ENCODE measurements around the gene ZMPSTE24. TPM values are rescaled to one million over a fixed set of nuclear protein-coding genes. Genes with fewer than 3 reads are reported as not detected.

The ZMPSTE24 gene
- total and polyA plus RNA-seq, 11 donors: 20.3 to 45.8 (median 31.7) TPM

DNA sequence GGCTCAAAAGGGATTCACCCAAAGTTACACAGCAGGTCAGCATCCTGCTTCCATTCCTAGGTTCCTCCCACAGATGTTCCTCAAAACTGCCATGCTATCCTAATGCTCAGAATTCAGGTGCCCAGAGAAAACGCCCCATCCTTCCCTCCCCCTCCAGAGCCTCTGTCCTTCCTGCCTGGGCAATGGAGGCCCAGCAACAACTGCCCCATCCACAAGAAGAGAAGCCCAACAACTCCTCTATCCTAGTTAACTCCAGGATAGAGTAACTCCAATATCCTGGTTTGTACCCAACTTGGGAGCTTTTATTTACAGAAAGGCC, 42.2 kb downstream of the ZMPSTE24 start:
- no peak for DNase-seq
- intact Hi-C loops (cut with DNase I): no loop called here
- WGBS, 4 donors: 50 to 86% (median 83%) methylated on average over 1 of the region's 1 CpG
- Histone ChIP-seq H3K27ac (no peak overlapping the region), H3K9me3 (no peaks in the 10 kb centered on the region), H3K4me3 (no peak overlapping the region), H3K4me1 (peaks cover 0 to 4% (median 0%) of the 10 kb centered on the region in 12 donors), H3K36me3 (no peaks in the 10 kb centered on the region), H3K27me3 (peaks cover 0 to 14% (median 0%) of the 10 kb centered on the region in 9 donors)
- no peak for TF ChIP-seq POLR2A (IDR thresholded peaks at IDR 0.05)
- TF ChIP-seq, protein P1, sequence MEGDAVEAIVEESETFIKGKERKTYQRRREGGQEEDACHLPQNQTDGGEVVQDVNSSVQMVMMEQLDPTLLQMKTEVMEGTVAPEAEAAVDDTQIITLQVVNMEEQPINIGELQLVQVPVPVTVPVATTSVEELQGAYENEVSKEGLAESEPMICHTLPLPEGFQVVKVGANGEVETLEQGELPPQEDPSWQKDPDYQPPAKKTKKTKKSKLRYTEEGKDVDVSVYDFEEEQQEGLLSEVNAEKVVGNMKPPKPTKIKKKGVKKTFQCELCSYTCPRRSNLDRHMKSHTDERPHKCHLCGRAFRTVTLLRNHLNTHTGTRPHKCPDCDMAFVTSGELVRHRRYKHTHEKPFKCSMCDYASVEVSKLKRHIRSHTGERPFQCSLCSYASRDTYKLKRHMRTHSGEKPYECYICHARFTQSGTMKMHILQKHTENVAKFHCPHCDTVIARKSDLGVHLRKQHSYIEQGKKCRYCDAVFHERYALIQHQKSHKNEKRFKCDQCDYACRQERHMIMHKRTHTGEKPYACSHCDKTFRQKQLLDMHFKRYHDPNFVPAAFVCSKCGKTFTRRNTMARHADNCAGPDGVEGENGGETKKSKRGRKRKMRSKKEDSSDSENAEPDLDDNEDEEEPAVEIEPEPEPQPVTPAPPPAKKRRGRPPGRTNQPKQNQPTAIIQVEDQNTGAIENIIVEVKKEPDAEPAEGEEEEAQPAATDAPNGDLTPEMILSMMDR (IDR thresholded peaks at IDR 0.05): no peak
- ATAC-seq: no peak

DNA sequence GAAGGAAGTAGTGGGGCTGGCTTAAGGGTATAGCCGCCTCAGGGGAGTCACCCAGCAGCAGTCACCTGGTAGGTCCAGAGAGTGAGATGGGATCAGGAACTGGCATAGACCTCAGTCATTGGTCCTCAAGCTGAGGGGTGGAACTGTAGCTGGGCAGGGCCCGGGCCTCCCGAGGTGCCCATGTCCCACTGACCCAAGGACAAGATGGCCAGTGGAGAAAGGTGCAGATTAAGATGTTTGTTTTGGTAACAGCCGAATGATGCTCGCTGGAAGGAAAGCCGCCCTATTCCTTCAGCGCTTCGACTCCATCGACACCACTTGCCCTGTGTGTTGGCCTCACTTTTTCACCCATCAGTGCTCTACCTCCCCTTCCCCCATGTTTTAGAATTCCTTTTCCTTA, 42.6 kb downstream of the ZMPSTE24 start:
- Histone ChIP-seq H3K9me3 (no peaks in the 10 kb centered on the region), H3K36me3 (no peaks in the 10 kb centered on the region), H3K27me3 (peaks cover 0 to 14% (median 0%) of the 10 kb centered on the region in 9 donors), H3K27ac (no peak overlapping the region), H3K4me1 (peaks cover 0 to 4% (median 0%) of the 10 kb centered on the region in 12 donors), H3K4me3 (no peak overlapping the region)
- WGBS, 4 donors: 93 to 94% (median 94%) methylated on average over 9 of the region's 9 CpGs
- ATAC-seq (no peak), DNase-seq (no peak)
- no peak for TF ChIP-seq POLR2A (IDR thresholded peaks at IDR 0.05)
- TF ChIP-seq, protein P1 (IDR thresholded peaks at IDR 0.05): no peak
- intact Hi-C loops (cut with DNase I): no loop called here

DNA sequence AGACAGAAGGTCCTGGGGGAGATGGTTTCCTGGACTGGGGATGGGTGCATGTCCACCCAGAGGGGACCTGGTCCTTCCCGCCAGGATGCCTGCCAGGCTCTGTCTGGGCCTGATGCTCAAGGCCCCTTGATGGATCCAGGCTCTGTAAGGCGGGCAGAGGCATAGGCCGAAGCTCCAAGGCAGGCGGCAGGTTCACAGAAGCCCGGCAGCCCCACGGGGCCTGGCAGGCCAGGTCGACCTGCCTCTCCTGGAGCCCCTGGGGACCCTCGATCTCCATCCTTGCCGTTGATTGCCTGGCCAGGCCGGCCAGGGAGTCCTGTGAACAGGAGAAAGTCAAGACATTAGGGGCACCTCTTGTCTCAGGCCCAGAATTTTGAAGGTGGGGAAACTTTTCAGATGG, 43.0 kb downstream of the ZMPSTE24 start:
- Histone ChIP-seq H3K9me3 (no peaks in the 10 kb centered on the region), H3K36me3 (no peaks in the 10 kb centered on the region), H3K27ac (no peak overlapping the region), H3K4me1 (peaks cover 0 to 4% (median 0%) of the 10 kb centered on the region in 12 donors), H3K4me3 (no peak overlapping the region), H3K27me3 (peaks cover 0 to 14% (median 0%) of the 10 kb centered on the region in 9 donors)
- no peak for TF ChIP-seq POLR2A (IDR thresholded peaks at IDR 0.05)
- TF ChIP-seq, protein P1 (IDR thresholded peaks at IDR 0.05): no peak
- 90 to 100% (median 92%) methylated on average over 1 to 10 of the region's 10 CpGs for WGBS, 4 donors
- DNase-seq (no peak), ATAC-seq (no peak)
- intact Hi-C loops (cut with DNase I): no loop called here

DNA sequence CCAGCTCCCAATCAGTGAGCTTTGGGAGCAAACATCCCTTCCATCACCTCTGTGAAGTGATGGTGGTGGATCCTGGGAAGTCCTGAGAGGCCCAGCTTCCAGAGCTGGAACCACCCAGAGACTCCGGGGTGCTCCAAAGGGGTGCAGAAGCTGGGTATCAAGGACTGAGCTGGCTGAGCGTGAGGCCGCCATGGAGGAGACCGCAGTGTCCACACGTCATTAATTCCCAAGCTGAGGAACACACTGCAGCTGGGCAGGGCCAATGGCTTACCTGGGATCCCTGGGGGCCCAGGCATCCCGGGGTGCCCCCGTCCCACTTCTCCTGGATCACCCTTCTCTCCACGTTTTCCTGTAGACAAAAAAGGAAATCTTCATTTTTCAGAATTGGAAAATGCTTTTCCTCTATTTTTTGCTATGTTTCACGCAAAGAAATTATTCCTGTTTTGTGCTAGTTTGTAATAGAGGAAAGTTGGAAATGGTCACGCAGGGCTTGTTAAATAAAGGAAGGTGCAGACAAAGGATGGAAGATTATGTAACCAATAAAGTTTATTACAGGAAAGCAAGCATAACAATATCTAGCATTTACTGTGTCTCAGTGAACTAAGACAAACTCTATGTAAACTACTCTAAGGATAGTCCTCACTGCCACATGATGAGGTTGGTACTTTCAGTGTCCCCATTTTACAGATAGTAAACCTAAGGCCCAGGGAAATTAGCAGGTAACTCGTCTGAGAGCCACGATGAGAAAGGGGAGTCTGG, 43.7 kb downstream of the ZMPSTE24 start:
- Histone ChIP-seq H3K27ac (no peak overlapping the region), H3K27me3 (peaks cover 0 to 14% (median 0%) of the 10 kb centered on the region in 9 donors), H3K36me3 (no peaks in the 10 kb centered on the region), H3K9me3 (no peaks in the 10 kb centered on the region), H3K4me1 (peaks cover 0 to 4% (median 0%) of the 10 kb centered on the region in 12 donors), H3K4me3 (no peak overlapping the region)
- TF ChIP-seq, protein P1 (IDR thresholded peaks at IDR 0.05): no peak
- TF ChIP-seq POLR2A (IDR thresholded peaks at IDR 0.05): no peak
- WGBS, 4 donors: 86 to 90% (median 88%) methylated on average over 12 of the region's 12 CpGs
- DNase-seq: no peak
- intact Hi-C loops (cut with DNase I): no loop called here
- ATAC-seq: no peak
